BJ (cell line): ENCODE results near the gene MSLN. TPM values are rescaled to one million over a fixed set of nuclear protein-coding genes. Genes with fewer than 3 reads are reported as not detected.

Experiments
- CTCF ChIA-PET: fragments of 350-600 bp; formaldehyde crosslinking; extraction: SDS; loops from one replicate; lab custom pipeline; 2021; ENCODE audit warnings: antibody characterized with exemption, inconsistent platforms; lab: Yijun Ruan, JAX
- POLR2A ChIA-PET: fragments of 300-600 bp; sonication (Branson Sonifier 250); formaldehyde crosslinking; extraction: SDS; loops from one replicate; lab custom pipeline; 2021; ENCODE audit warnings: antibody characterized with exemption; lab: Charles Lee
- DNase-seq: peaks from one replicate; pipeline ENCODE4 v3.0.0-alpha.2; 2011; ENCODE audit warnings: low read depth
- H3K27me3 ChIP-seq: 2 replicates; pipeline ENCODE4 v1.6.0; 2011; ENCODE audit warnings: low read length; ENCODE audit not compliant: control insufficient read depth, insufficient read depth
- H3K36me3 ChIP-seq: 2 replicates; pipeline ENCODE4 v1.5.1; 2011; ENCODE audit warnings: low read length; ENCODE audit not compliant: control insufficient read depth, insufficient read depth
- H3K4me3 ChIP-seq: 2 replicates; pipeline ENCODE4 v1.5.1; 2011; ENCODE audit warnings: low read depth, mild to moderate bottlenecking, control low read depth, low read length
- polyA plus RNA-seq: library from polyadenylated mRNA; depleted of rRNA; stranded (reverse); fragments of >200 nt; gene quantifications from 2 replicates; pipeline ENCODE4 v1.2.3, GENCODE V29; 2011
- TF ChIP-seq, protein P1 (sequence below): IDR thresholded peaks from 2 replicates; pipeline ENCODE4 v1.5.1; 2011; ENCODE audit warnings: low read depth, mild to moderate bottlenecking, control low read depth, inconsistent platforms, low read length, moderate library complexity; ENCODE audit not compliant: insufficient read depth

The MSLN gene
- polyA plus RNA-seq, 1 experiment: 0.67 TPM

DNA sequence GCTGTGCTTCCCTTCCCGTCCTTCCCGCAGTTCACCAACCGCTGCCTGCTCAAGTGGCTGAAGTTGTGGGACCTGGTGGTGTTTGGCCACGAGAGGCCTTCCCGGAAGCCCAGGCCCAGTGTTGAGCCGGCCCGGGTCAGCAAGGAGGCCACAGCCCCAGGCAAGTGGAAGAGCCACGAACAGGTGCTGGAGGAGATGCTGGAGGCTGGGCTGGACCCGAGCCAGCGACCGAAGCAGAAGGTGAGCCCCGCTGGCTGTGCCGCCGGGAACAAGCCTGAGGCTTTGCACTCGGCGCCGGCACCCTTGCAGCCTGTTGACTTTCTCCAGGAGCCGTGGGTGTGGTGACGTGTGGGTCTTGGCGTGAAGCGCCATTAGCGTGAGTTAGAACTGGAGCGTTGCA, 30.6 kb downstream of the MSLN start:
- TF ChIP-seq, protein P1, sequence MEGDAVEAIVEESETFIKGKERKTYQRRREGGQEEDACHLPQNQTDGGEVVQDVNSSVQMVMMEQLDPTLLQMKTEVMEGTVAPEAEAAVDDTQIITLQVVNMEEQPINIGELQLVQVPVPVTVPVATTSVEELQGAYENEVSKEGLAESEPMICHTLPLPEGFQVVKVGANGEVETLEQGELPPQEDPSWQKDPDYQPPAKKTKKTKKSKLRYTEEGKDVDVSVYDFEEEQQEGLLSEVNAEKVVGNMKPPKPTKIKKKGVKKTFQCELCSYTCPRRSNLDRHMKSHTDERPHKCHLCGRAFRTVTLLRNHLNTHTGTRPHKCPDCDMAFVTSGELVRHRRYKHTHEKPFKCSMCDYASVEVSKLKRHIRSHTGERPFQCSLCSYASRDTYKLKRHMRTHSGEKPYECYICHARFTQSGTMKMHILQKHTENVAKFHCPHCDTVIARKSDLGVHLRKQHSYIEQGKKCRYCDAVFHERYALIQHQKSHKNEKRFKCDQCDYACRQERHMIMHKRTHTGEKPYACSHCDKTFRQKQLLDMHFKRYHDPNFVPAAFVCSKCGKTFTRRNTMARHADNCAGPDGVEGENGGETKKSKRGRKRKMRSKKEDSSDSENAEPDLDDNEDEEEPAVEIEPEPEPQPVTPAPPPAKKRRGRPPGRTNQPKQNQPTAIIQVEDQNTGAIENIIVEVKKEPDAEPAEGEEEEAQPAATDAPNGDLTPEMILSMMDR: no peak
- no peak for DNase-seq
- Histone ChIP-seq H3K27me3 (no peaks in the 10 kb centered on the region), H3K4me3 (no peak overlapping the region), H3K36me3 (peaks cover 6% of the 10 kb centered on the region; the same call in 1 of the 2 replicates)
- ChIA-PET POLR2A (no interaction called here), CTCF (no interaction called here)

- ChIA-PET POLR2A (no interaction called here), CTCF (no interaction called here)
- TF ChIP-seq, protein P1: no peak
- Histone ChIP-seq H3K27me3 (no peaks in the 10 kb centered on the region), H3K4me3 (no peak overlapping the region), H3K36me3 (peaks cover 3% of the 10 kb centered on the region; the same call in 1 of the 2 replicates)
- DNase-seq: no peak
Observed at GRCh38 chr16:792221-792995, 31.9 kb downstream of the MSLN start.

- Histone ChIP-seq H3K36me3 (peaks cover 3% of the 10 kb centered on the region; the same call in 1 of the 2 replicates), H3K27me3 (no peaks in the 10 kb centered on the region), H3K4me3 (no peak overlapping the region)
- ChIA-PET POLR2A (no interaction called here), CTCF (no interaction called here)
- TF ChIP-seq, protein P1: no peak
- no peak for DNase-seq
Observed at GRCh38 chr16:793414-793813, 32.9 kb downstream of the MSLN start.

DNA sequence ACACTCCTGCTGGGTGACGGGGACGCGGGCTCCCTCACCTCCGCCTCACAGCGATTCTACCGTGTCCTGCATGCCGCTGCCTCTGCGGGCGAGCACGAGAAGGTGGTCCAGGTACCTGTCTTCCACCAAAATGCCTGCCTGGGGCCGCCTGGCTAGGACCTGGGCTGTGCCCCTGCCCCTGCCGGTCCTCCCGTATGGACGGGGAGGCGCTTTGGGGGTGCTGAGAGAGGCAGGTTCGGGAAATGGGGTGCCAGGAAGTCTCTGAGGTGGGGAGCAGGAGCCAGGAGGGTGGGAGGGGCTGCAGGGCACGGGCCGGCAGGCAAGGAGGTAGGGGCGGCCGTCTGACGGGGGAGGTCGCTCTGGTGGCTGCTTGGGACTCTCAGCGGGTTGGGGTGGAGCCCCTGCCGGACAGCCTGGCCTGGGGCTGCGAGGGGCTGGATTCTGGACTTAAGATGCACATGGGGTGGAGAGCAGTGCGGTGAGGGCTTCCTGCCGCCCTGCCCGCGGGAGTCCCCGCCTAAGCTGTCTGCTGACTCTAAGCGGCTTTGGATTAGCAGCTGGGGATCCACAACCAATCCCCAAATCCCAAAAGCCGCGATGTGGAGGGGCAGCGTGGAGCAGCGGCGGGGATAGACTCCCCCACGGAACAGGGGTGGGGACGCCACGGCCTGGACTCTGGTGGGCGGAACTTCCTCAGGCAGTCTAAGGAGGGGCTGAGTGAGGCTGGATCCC, 33.7 kb downstream of the MSLN start:
- TF ChIP-seq, protein P1: no peak
- POLR2A ChIA-PET: no interaction called here
- CTCF ChIA-PET: no interaction called here
- Histone ChIP-seq H3K36me3 (peaks cover 3% of the 10 kb centered on the region; the same call in 1 of the 2 replicates), H3K4me3 (no peak overlapping the region), H3K27me3 (no peaks in the 10 kb centered on the region)
- no peak for DNase-seq

- H3K27me3 ChIP-seq: peaks cover 2% of the 10 kb centered on the region
- POLR2A ChIA-PET: no interaction called here
- CTCF ChIA-PET: no interaction called here
- H3K36me3 ChIP-seq: peaks cover 3% of the 10 kb centered on the region; the same call in 1 of the 2 replicates
- no peak for DNase-seq
- H3K4me3 ChIP-seq: no peak overlapping the region
- TF ChIP-seq, protein P1: no peak
Observed at GRCh38 chr16:794853-795466, 34.4 kb downstream of the MSLN start.
